ENCODE results near the gene DHX32.

Gene DHX32

DNA sequence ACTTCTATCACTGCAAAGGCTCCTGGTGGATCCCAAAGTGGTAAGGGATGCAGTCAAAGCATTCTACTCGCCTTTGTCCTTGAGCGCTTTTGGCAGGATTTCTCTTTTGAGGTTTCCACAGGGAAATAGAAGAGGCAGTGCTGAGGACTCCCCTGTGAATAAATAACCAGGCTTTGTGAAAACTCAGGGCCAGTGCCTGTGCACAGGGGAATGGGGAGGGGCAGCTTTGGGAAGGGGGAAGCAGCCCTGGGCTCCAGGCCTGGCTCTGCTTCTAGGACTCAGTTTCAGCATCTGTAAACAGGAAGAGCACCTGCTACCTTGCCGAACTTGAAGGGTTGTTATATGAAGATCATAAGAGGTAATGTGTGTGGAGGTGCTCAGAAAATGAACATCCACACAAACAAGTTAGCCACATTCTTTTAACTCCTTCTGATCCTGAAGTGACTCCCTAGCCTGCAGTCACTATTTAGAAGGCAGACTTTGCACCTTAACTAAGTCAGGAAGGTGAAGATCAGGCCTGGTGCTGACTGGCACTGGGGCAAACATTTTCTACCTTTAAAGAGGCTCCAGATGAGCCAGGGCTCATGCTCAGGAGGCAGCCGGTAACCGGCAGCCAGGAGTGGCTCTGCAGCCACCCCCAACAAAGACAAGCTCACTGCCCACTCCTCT is 83.0 kb downstream of the DHX32 start:
- no peak overlapping the region for H3K4me3 ChIP-seq (ENCODE audit: low read depth, low read length)
- TF ChIP-seq, protein P1, sequence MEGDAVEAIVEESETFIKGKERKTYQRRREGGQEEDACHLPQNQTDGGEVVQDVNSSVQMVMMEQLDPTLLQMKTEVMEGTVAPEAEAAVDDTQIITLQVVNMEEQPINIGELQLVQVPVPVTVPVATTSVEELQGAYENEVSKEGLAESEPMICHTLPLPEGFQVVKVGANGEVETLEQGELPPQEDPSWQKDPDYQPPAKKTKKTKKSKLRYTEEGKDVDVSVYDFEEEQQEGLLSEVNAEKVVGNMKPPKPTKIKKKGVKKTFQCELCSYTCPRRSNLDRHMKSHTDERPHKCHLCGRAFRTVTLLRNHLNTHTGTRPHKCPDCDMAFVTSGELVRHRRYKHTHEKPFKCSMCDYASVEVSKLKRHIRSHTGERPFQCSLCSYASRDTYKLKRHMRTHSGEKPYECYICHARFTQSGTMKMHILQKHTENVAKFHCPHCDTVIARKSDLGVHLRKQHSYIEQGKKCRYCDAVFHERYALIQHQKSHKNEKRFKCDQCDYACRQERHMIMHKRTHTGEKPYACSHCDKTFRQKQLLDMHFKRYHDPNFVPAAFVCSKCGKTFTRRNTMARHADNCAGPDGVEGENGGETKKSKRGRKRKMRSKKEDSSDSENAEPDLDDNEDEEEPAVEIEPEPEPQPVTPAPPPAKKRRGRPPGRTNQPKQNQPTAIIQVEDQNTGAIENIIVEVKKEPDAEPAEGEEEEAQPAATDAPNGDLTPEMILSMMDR (IDR thresholded peaks at IDR 0.05; ENCODE audit: low read depth, low read length, missing control alignments) = no peak
- DNase-seq (ENCODE audit: low read depth) = no peak
- in situ Hi-C loops (cut with HindIII; ENCODE audit: low sequenced_read_pairs) = no loop called here

DNA sequence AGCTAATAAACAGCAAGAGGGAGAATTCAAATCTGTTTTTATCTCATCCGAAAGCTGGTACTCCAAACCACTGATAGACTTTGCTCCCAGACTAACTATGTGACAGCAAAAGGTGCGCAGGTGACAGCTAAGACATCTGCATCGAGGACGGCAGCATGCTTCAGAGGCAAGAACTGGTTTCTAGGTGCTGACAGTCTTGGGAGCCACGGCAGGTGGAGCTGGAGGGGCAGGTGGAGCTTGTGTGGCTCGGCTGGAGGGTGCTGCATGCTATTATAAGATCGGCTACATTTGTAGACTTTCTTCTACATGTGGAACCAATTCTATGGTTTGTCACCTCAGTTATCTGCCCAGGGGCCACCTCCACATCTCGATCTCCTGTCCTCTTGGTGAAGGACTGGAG is 83.7 kb downstream of the DHX32 start:
- TF ChIP-seq, protein P1 (IDR thresholded peaks at IDR 0.05; ENCODE audit: low read depth, low read length, missing control alignments) = no peak
- DNase-seq (ENCODE audit: low read depth) = no peak
- no peak overlapping the region for H3K4me3 ChIP-seq (ENCODE audit: low read depth, low read length)
- in situ Hi-C loops (cut with HindIII; ENCODE audit: low sequenced_read_pairs) = no loop called here

DNA sequence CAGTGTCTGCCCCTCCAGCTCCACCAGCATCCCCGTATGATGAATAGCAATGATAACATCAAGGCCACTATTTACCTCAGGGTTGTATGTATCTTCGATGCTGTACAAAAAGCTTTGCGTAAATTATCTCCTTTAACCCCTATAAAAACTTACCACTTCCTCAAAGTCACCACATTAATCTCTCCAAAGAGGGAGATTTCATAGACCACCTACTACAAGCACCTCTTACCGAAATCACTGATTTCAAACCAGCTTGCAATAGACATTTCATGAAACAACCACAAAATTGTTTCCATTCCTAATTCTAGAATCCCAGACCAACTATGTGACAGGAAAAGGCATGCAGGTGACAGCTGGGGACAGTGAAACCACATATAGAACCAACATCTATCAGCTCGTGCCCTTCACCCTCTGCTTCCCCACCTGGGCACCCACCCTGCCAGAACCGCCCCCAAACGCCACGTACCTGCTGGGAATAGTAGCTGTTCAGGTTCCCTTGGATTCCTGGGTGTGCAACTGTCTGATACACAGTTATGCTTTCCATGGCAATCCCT is 85.4 kb downstream of the DHX32 start:
- in situ Hi-C loops (cut with HindIII; ENCODE audit: low sequenced_read_pairs) = no loop called here
- TF ChIP-seq, protein P1 (IDR thresholded peaks at IDR 0.05; ENCODE audit: low read depth, low read length, missing control alignments) = no peak
- no peak for DNase-seq (ENCODE audit: low read depth)
- H3K4me3 ChIP-seq (ENCODE audit: low read depth, low read length) = no peak overlapping the region

DNA sequence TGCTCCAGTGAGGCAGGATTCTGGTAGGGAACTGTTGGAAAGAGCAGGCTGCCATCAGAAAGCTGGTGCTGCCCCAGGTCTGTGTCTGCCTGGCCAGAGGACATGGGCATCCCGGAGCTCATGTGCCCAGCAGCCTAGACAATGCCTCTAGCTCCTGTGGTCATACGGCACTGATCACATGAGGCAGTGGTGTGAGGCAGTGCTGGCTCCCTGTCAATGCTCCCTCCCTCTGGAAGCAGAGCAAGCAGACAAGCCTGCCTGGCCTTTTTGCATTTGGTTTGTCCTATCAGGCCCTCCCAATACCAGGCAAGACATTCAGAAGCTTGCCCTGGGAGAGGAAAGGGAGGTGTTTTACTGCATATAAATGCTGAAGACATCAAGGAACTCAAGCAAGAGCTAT is 86.0 kb downstream of the DHX32 start:
- in situ Hi-C loops (cut with HindIII; ENCODE audit: low sequenced_read_pairs) = no loop called here
- DNase-seq (ENCODE audit: low read depth) = no peak
- TF ChIP-seq, protein P1 (IDR thresholded peaks at IDR 0.05; ENCODE audit: low read depth, low read length, missing control alignments) = no peak
- H3K4me3 ChIP-seq (ENCODE audit: low read depth, low read length) = no peak overlapping the region

DNA sequence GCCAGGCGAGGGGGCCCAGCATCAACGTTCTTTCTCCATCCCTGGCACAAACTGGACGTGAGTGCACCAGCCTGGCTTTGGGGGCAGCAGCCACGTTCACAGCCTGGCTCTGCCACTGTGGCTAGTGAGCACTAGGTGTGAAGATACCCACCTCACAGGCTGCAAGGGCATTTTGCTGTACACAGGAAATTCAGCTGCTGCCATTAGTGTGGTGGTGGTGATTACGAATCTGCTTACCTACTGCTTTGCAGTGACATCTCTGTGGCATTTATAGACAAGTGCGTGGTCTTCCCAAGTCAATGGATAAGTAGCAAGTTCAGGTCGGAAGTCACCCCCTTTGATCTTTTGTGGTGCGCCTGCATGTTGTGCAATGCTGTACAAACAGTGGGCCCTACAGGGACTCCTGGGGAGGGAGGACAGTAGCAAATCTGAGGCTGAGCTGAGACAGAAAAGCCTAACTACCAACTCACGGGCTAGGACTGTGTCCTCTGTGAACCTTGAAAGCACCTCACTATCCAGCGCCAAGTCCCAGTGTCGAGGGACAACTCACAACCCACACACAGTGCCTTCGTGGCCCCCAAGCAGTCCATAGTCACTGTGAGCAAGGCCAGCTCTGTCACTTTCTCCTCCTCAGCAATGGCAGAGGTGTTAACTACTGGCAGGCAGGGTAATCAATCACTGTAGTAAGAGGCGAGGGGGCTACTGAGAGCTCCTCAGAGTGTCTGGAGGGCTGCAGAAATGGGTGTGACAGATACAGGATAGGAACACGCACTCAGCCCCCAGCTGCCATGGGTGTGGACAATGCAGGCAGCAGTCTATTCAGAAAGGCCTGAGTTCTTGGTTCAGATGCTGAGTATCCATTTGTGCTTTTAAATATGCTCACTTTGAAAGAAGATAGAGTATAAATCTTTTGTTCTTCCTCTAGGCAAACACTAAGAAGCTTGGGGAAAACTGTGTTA is 88.5 kb downstream of the DHX32 start:
- TF ChIP-seq, protein P1 (IDR thresholded peaks at IDR 0.05; ENCODE audit: low read depth, low read length, missing control alignments) = no peak
- in situ Hi-C loops (cut with HindIII; ENCODE audit: low sequenced_read_pairs) = no loop called here
- no peak for DNase-seq (ENCODE audit: low read depth)
- no peak overlapping the region for H3K4me3 ChIP-seq (ENCODE audit: low read depth, low read length)

DNA sequence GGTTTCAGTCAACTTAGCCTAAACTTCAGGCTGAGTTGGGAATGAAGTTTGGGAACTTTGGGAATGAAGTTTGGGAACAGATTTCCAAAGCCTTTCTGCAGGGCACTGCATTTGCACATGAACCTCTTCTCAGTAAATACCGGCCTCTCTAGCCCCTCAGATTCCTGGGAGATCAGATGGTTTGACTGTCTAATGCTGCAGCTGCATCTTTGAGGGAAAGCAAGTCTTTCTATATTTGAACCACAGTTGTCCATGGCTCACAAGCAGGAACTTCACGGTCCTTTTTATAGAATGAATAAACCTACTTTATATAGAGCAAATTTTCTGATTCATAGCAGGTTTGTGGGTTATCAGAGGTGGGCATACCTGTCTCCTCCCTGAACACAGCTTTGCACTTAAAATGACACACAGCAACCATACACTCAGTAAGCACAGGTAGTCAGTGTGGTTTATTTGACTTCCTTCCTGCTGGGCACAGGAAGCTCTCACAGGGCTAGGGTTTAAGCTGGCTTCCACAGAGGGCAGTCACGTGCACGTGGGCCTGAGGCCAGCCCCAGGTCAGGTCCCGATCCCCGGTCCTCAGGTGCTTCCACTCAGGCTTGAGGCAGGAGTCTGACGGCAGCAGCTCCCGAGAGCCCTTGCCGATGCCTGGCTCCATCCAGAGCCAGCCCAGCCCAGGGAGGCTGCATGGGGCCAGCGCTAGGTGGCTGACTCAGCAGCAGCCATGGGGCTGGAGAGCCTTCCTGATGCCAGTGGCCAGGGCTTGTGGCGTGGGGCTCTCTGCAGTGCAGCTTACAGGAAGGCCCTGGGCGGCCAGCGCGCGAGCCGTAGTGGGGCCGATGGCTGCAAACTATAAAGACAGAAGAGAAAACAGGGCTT is 92.7 kb downstream of the DHX32 start:
- in situ Hi-C loops (cut with HindIII; ENCODE audit: low sequenced_read_pairs) = no loop called here
- DNase-seq (ENCODE audit: low read depth) = no peak

More for the DNA sequence above, 92.7 kb downstream of the DHX32 start:
- TF ChIP-seq, protein P1 (IDR thresholded peaks at IDR 0.05; ENCODE audit: low read depth, low read length, missing control alignments) = no peak
- H3K4me3 ChIP-seq (ENCODE audit: low read depth, low read length) = no peak overlapping the region
